Mucosa of stomach (tissue), 1 donor: Measurements from ENCODE around the gene ZNF746.
"Not testable (repeated sequence)": the region's sequence is repeated elsewhere in the genome, so short reads cannot be mapped to it uniquely, and the experiment has no call there.

Source experiments
- H3K27me3 ChIP-seq: one replicate; pipeline ENCODE4 v1.7.0; 2013; ENCODE audit warnings: mild to moderate bottlenecking, low read length; ENCODE audit not compliant: control insufficient read depth, insufficient read depth
- H3K36me3 ChIP-seq: one replicate; pipeline ENCODE4 v1.7.0; 2013; ENCODE audit warnings: low read length; ENCODE audit not compliant: control insufficient read depth, insufficient read depth
- H3K4me1 ChIP-seq: one replicate; pipeline ENCODE4 v1.7.0; 2013; ENCODE audit warnings: mild to moderate bottlenecking, low read length; ENCODE audit not compliant: control insufficient read depth, insufficient read depth
- H3K4me3 ChIP-seq: one replicate; pipeline ENCODE4 v1.7.0; 2013; ENCODE audit warnings: low read length
- H3K9ac ChIP-seq: one replicate; pipeline ENCODE4 v1.7.0; 2013; ENCODE audit warnings: mild to moderate bottlenecking, low read length, moderate library complexity
- H3K9me3 ChIP-seq: one replicate; pipeline ENCODE4 v1.7.0; 2013; ENCODE audit warnings: mild to moderate bottlenecking, low read length, moderate library complexity; ENCODE audit not compliant: control insufficient read depth
- donor health status: Pancreatic carcinoma.

ZNF746 gene

GRCh38 chr7:149501651-149502050 lies 4.0 kb upstream of the ZNF746 start:
- Histone ChIP-seq H3K9me3 (no peaks in the 10 kb centered on the region), H3K4me1 (no peaks in the 10 kb centered on the region), H3K9ac (no peak overlapping the region), H3K4me3 (no peak overlapping the region), H3K27me3 (no peaks in the 10 kb centered on the region), H3K36me3 (no peaks in the 10 kb centered on the region)

GRCh38 chr7:149500910-149501309 lies 3.3 kb upstream of the ZNF746 start:
- Histone ChIP-seq H3K9ac (no peak overlapping the region), H3K27me3 (no peaks in the 10 kb centered on the region), H3K4me3 (no peak overlapping the region), H3K4me1 (peaks cover 4% of the 10 kb centered on the region), H3K9me3 (no peaks in the 10 kb centered on the region), H3K36me3 (no peaks in the 10 kb centered on the region)

DNA sequence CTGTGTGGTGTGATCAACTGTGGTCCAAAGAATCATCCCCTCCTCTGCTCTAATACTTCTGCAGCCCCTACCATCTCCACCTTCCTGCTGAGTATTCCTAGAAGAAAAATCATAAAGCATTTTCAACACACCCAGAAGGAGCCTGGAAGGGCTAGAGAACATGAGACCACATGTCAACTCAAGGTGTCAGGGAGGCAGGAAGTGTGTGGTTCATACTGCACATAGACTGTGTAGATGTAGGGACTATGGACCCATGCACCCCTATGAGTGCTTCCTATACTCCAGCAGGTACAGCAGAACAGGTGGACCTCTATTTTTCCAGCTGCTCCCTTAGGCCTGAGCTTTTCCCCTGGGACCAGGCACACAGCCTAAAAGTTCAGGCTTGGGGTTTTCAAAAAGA lies 2.6 kb upstream of the ZNF746 start:
- H3K4me3 ChIP-seq: no peak overlapping the region
- no peaks in the 10 kb centered on the region for H3K36me3 ChIP-seq
- no peak overlapping the region for H3K9ac ChIP-seq
- H3K27me3 ChIP-seq: no peaks in the 10 kb centered on the region
- no peaks in the 10 kb centered on the region for H3K9me3 ChIP-seq
- peaks cover 11% of the 10 kb centered on the region for H3K4me1 ChIP-seq

GRCh38 chr7:149498811-149499210 lies 1.2 kb upstream of the ZNF746 start:
- H3K4me3 ChIP-seq: no peak overlapping the region
- no peaks in the 10 kb centered on the region for H3K27me3 ChIP-seq
- no peaks in the 10 kb centered on the region for H3K36me3 ChIP-seq
- H3K9ac ChIP-seq: no peak overlapping the region
- H3K9me3 ChIP-seq: no peaks in the 10 kb centered on the region
- H3K4me1 ChIP-seq: peaks cover 12% of the 10 kb centered on the region

- peak overlapping the region; percentile 63 for H3K4me3 ChIP-seq
- H3K36me3 ChIP-seq: no peaks in the 10 kb centered on the region
- H3K27me3 ChIP-seq: no peaks in the 10 kb centered on the region
- H3K9me3 ChIP-seq: no peaks in the 10 kb centered on the region
- H3K9ac ChIP-seq: peak overlapping the region; percentile 75
- peaks cover 12% of the 10 kb centered on the region for H3K4me1 ChIP-seq
Measured at GRCh38 chr7:149496642-149497391, 792 bp downstream of the ZNF746 start.

DNA sequence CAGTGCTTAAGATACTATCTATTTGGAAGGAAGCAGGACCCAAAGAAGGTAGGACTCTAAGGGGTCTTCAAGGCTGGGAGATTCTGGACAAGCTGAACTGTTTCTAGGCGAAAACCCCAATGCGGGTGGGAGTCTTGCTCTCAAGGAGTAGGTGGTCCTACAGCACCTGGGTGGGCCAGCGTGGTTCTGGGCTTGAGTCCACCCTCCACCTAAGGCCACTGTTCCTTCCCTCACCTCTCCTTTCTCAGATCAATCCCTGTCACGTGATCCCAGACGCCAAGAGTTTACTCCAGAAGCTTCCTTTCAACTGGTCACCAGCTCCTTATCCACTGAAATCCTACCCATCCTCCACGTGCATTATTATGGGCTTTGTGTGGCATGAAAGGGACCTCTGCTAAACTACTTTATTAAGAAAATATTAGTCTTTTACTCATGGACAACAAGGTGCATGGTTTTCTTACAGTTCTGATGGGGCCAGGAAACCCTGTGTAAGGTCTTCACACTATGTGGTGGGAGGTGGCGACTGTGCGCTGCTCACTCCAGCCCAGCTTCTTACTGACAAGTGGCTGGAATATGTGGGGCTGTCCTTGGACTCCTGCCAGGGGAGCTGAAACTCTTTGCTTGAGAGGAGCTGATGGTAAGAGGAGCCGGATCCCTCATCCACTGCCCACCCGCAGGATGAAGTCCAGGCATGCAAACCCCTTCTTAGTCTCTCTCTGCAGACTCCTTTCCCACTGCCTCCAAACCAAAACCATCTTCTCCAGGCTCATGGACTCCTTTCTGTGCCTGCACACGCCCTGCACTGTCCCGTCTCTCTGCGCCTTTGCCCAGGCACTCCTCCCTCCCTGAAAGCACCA lies 1.6 kb downstream of the ZNF746 start:
- Histone ChIP-seq H3K9ac (peak overlapping the region; percentile 75), H3K4me1 (peaks cover 12% of the 10 kb centered on the region), H3K4me3 (peak overlapping the region; percentile 63), H3K27me3 (no peaks in the 10 kb centered on the region), H3K36me3 (no peaks in the 10 kb centered on the region), H3K9me3 (no peaks in the 10 kb centered on the region)

DNA sequence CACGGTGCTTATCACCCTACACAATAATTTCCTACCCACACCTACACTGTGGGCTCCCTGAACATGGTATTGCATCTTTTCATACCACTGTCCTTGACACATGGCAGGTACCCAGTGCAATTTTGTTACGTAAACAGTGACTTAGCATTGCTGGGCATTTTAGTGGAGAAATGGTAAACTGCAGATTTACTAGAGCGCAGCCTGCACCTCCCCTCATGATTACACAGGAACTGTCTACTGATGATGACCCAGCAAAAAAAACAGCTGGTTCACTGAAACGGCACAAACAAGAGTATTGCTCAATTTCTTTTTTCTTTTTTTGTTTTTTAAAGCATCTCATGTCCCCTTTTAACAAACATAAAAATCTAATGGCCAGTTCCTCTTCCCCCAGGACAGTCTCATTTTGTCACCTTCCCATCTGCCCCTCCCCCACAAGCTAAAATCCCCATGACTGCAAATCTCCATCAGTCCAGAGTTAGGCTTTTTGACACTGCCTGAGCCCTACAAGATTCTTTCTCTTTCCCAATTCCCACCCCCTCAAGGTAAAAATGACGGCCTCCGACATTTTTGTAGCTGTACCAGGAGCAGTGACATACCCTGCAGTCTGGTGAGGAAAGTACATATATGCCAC lies 2.8 kb downstream of the ZNF746 start:
- H3K9me3 ChIP-seq: no peaks in the 10 kb centered on the region
- H3K9ac ChIP-seq: no peak overlapping the region
- no peaks in the 10 kb centered on the region for H3K36me3 ChIP-seq
- H3K4me1 ChIP-seq: peaks cover 12% of the 10 kb centered on the region
- no peak overlapping the region for H3K4me3 ChIP-seq
- no peaks in the 10 kb centered on the region for H3K27me3 ChIP-seq

GRCh38 chr7:149493975-149494374 lies 3.6 kb downstream of the ZNF746 start:
- not testable (repeated sequence) for H3K4me3 ChIP-seq, H3K9me3 ChIP-seq, H3K36me3 ChIP-seq, H3K9ac ChIP-seq, H3K27me3 ChIP-seq
- H3K4me1 ChIP-seq: peaks cover 12% of the 10 kb centered on the region

DNA sequence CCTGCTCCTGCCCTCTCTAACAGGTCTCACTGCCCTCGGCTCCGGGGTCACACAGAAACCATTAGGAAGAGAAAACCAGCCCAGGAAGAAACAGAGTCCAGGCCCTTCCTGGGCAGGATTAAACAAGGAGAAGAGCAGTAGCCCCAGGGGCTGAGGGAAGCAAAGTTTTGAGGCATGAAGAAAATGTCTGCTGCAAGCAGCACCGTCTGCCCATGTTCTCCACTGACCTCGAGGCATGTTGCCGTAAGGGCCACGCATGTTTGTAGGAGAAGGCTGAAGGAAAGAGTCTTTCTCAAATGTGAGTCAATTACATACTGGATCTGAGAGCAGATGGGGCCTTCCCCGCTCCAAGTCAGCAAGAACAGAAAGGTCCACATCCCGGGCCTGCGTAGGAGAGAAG lies 4.2 kb downstream of the ZNF746 start:
- Histone ChIP-seq H3K9me3 (no peaks in the 10 kb centered on the region), H3K4me1 (peaks cover 12% of the 10 kb centered on the region), H3K4me3 (no peak overlapping the region), H3K27me3 (no peaks in the 10 kb centered on the region), H3K36me3 (no peaks in the 10 kb centered on the region), H3K9ac (no peak overlapping the region)

DNA sequence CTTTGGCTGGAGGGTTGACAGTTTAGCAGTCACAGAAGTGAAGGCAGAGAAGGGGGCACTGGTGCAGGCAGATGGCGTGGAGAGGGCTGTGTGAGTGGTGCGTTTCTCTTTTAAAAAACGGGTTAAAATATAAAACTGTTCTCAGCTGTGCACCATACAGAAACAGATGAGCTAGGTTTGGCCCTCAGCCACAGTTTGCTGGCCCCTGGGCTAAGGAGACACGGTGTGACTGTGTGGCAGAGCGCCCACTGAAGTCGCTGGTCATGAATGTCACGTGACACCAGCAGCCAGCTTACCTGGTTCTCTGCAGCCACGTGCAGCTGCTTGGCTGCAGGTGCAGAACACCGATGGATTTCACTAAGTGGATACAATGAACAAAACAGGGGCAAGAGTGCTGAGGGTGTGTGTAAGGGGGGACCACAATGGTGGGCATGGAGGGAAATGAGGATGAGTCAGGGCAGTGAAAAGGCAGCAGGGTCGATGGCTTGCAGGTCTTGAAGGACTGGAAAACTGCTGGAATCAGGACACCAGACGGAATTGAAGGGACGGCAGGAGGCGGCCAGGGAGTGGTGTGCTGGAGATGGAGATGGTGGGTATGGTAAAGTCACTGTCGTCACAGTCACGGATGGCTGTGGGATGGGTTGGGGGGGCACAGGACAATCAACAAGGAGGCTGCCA lies 7.4 kb downstream of the ZNF746 start:
- peaks cover under 1% of the 10 kb centered on the region for H3K4me1 ChIP-seq
- H3K4me3 ChIP-seq: no peak overlapping the region
- H3K36me3 ChIP-seq: no peaks in the 10 kb centered on the region
- H3K27me3 ChIP-seq: no peaks in the 10 kb centered on the region
- no peaks in the 10 kb centered on the region for H3K9me3 ChIP-seq
- H3K9ac ChIP-seq: no peak overlapping the region

GRCh38 chr7:149489391-149490024 lies 8.1 kb downstream of the ZNF746 start:
- no peak overlapping the region for H3K9ac ChIP-seq
- H3K36me3 ChIP-seq: no peaks in the 10 kb centered on the region
- H3K4me3 ChIP-seq: no peak overlapping the region

More at GRCh38 chr7:149489391-149490024, 8.1 kb downstream of the ZNF746 start:
- Histone ChIP-seq H3K4me1 (no peaks in the 10 kb centered on the region), H3K27me3 (no peaks in the 10 kb centered on the region), H3K9me3 (no peaks in the 10 kb centered on the region)
